NCI-H1417 treated with DMSO at 0.1 percent for 48 hours (cell line): ENCODE data around the gene TCAF2.
"Not testable (repeated sequence)": the region's sequence is repeated elsewhere in the genome, so short reads cannot be mapped to it uniquely, and the experiment has no call there.

ENCODE experiments used
- DNase-seq: peaks from one replicate; lab custom pipeline; 2025; lab: John Stamatoyannopoulos, UW

TCAF2 gene

DNA sequence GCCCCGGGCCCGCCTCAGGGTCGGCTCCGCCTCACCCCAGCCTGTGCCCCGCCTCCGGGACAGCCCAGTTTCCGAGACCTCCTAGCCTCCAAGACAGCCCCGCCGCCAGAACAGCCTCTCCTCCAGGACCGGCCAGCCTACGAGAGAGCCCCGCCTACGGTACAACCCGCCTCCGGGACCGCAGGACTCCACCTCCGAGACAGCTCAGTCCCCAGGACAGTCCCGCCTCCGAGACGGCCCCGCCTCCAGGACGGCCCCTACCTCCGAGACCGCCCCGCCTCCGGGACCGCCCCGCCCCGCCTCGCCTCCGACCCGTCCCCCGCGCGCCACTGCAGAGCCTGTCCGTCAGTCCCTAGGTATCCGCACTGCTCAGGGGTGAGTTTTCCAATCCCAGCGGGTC lies at the start of gene TCAF2:
TCAF2 (plus strand) TSS at position 329 of the 400 bp plus-strand sequence.
- DNase-seq, result not testable (repeated sequence)

DNA sequence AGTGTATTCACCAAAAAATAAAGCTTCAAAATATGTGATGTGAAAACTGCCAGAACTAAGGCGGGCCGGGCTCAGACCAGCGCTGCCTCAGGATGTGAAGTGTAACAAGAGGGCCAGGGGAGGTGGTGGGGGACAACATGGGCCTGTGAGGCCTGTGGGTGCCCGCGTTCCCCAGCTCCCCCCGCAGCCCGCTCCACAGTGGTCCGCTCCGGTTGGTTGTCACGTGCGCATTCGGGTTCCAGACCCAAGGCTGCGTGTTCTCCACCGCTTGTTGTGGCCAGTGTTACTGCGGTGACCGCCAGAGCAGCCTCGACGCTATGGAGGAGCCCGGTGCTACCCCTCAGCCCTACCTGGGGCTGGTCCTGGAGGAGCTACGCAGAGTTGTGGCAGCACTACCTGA lies 49.3 kb upstream of the TCAF2 start, which contains the start of gene CTAGE15:
CTAGE15 (plus strand) TSS at position 301 of the 400 bp plus-strand sequence; CDS start at position 318, 17 bp downstream.
- DNase-seq, result not testable (repeated sequence)

DNA sequence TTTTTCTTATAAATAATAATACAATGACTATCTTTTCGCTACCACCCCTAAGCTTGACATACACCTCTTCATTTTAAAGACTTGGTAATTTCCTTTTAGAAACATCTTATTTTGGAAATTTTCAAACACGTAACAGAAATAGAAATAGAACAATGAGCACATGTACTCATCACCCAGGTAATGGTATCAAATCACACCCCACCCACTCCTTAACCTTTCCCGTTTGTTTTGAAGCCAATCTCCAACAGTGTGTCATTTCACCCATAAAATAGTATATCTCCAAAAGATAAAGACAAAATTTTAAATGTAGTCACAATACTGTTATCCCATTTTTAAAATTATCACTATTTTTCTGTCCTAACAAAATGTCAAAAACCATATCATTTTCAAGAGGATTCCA lies 32.6 kb upstream of the TCAF2 start:
- not testable (repeated sequence) for DNase-seq

DNA sequence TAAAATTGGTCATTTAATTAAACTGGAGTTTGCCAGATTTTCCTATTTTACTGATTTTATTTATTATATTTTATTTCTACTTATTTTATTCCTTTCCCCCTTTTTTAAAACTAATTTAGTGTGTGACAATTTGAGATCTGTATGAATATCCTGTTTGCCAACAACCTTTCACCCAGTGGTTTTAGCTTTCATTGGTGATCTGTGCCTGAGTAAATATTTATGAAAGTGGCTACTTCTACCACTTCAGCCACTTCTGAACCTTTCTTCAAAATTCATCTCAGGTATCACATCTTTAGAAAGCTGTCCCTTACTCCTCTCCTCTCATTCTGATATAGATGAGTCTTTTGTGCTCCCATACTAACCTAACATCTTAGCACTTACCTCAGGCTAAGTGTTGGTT lies 30.9 kb upstream of the TCAF2 start:
- DNase-seq, result not testable (repeated sequence)

DNA sequence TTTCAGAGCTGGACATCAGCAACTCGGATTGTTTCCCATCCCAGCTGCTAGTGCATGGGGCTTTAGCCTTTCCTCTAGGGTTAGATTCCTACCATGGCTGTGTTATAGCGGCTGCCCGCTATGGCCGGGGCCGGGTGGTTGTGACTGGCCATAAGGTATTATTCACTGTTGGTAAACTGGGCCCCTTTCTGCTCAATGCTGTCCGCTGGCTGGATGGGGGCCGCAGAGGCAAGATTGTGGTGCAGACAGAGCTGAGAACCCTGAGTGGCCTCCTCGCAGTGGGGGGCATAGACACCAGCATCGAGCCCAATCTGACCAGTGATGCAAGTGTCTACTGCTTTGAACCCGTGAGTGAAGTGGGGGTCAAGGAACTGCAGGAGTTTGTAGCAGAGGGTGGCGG lies 22.7 kb upstream of the TCAF2 start:
- DNase-seq, result not testable (repeated sequence)

DNA sequence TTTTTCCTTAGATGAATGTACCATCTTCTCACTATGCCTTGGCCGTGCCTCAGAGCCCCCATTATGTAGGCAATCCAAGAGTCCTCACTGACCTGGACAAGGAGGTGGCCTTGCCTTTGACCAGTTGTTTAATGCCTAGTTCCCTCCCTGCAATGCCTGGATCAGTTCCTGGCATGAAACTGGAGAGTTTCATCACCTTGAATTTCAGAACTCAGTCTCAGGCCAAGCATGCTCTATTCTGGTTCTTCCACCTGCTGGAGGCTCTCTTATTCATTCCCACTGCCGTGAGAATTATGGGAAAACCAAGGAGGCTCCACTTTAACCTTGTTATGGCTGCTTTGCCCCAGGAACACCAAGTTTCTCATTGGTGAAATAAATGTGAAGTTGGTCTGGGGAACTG lies 17.2 kb upstream of the TCAF2 start:
- not testable (repeated sequence) for DNase-seq

DNA sequence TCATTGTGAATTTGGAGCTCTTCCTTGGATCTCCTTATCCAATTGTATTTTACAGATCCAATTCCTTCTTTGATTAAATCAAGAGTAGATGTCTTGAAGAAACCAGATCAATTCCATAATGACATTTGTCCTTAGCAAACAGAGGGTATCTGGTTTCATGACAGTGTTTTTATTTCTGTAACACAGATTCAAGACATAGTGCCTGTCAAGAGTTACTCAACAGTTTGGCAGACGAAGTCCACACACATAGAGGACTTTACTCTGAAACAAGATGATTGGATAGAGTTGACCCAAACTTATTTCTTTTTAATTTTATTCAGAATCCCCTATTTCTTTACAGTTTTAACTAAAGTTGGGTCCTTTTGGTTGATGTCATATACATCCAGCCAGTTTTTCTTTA lies 14.7 kb upstream of the TCAF2 start:
- DNase-seq, result not testable (repeated sequence)

DNA sequence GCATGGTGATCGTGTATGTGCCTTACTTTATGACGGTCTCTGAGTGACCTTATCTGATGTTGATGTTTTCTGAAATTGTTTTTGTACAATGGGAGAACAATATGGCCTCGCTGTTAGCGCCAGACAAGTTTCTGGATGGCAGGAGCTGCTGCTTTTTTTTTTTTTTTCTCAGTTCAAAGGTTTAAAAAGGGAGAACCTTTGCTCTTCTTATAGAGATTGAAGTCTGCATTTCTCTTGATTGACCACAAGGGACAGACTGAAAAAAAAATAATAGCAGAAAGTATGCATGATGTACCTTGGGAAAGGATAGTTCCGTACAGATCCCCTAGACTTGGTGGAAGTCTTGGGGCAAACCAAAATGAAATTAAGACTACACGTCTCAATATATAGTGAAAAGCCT lies 5.2 kb upstream of the TCAF2 start:
- DNase-seq, result not testable (repeated sequence)

DNA sequence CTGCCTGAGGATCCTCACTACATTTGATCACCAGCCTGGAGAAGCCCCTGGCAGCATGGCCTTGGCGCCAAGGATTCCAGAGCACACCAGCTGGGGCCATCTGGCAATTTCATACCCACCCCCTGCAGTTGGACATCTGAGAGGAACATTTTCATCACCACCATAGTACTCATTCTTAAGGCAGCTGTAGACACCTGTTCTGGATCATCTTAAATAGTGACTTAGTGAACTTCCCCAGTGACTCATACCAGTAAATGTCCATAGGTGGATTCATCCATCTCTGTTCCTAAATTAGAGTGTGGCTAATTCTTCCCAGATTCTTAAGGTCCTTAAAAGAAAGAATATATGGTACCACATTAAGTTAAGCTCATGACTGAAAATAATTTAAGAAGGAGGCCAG lies 3.6 kb upstream of the TCAF2 start:
- DNase-seq, result not testable (repeated sequence)

DNA sequence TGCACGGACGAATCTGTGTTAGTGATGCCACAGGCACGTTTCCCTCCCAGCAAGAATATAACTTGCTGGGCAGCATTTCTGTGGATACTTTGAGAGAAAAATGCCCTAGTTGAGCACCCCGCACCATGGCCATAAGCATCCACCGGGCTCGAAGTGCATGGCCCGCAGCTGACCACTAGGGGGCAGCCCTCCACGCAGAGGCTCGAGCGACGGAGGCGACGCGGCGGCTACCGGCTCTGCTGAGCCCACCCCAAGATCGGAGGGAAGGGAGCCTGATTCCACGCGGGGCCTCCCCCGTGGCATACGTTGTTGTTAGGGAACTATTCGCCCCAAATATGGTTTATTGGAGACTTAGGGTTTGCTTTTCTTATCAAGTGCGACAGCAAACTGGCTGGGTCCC lies 716 bp upstream of the TCAF2 start:
- DNase-seq, result not testable (repeated sequence)

DNA sequence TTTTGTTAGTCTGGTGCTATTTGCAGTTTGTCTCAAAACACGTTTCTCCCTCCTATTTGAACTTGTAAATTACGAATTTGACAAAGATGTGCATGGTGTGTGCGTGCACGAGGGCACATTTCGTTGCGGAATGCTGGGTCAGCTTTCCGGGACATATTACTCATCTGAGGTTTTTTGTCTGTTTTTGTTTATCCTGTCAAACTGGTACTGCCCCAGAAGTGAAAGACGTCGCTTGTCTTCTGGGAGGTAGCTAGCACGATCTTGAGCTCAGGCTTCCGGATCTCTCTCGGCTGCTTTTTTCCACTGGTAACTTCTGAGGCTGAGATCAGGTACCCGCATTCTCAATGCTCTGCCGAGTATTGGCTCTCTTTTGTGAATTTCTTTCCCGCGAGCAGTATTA lies 401 bp downstream of the TCAF2 start:
- DNase-seq, result not testable (repeated sequence)

DNA sequence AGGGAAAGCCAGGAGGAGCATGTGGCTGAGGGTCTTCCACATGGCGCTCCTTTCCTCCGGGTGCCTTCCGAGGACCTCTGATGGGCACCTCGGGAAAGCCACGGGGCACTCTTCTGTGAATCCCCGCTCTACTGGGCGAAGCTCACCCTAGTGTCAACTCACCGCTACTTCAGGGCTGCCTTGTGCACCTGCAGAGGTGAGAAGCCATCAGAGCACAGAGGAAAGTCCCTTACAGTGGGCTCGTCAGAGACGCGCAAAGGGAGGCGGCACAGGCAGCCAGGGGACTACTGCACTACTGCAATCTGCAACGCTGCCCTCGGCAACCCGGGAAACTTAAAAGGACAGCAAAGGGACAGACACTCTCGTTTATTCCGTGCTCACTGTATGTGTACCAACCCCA lies 1.4 kb downstream of the TCAF2 start:
- DNase-seq, result not testable (repeated sequence)

DNA sequence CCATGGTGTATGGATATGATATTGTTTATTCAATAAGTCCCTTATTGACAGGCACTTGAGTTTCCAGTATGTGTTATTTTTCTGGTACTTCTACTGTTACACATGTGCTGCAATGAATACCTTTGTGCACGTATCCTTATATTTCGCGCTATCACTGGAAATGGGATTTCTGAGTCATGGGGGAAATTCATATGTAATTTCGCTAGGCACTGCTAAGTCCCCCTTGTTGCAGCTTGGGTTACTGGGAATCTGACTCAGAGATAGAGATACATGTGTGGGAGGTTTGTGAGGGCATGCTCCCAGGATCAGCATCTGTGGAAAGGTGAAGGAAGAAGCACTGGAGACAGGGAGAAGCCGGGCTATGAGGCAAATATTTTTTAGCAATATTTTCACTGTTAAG lies 9.9 kb downstream of the TCAF2 start:
- not testable (repeated sequence) for DNase-seq

DNA sequence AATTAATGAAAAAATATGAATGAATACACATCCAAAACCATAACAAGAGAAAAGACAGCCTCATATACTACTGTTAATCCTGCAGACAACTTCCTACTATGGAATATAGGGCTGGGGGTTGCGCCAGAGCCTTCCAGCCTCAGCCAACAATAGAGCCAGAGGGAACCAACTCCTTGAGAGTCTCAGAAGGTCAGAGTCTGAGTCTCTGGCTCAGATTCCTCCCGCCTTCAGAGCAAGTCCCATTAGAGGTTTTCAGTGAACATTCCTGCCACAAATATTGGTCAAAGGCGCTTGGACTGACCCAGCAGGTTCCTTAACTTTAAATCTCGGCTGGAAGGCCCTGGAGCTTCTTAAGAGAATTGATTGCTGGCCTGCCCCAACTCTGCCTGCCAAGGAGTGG lies 11.7 kb downstream of the TCAF2 start:
- DNase-seq, result not testable (repeated sequence)

DNA sequence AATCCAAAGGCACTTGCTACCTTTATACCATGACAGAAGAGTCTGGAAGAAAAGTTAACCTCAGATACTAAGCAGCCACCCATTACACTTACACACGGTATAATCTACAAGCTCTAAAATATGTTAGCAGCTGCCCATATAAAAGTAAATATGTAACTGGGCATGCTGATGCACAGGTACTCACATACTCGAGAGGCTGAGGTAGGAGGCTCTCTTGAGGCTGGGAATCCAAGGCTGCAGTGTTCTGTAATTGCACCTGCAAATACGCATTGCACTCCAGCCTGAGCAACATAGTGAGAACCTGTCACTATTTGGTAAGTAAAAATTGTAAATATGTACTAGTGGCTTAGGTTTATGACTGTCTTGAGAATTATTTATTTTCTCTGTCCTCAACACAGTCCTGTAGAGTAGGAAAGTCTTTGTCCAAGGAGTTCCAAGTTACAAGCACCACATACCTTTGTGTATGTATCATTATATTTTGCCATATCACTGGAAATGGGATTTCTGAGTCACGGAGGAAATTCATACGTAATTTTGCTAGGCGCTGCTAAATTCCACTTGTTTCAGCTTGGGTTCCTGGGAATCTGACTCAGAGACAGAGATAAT lies 12.3 kb downstream of the TCAF2 start:
- DNase-seq, result not testable (repeated sequence)

DNA sequence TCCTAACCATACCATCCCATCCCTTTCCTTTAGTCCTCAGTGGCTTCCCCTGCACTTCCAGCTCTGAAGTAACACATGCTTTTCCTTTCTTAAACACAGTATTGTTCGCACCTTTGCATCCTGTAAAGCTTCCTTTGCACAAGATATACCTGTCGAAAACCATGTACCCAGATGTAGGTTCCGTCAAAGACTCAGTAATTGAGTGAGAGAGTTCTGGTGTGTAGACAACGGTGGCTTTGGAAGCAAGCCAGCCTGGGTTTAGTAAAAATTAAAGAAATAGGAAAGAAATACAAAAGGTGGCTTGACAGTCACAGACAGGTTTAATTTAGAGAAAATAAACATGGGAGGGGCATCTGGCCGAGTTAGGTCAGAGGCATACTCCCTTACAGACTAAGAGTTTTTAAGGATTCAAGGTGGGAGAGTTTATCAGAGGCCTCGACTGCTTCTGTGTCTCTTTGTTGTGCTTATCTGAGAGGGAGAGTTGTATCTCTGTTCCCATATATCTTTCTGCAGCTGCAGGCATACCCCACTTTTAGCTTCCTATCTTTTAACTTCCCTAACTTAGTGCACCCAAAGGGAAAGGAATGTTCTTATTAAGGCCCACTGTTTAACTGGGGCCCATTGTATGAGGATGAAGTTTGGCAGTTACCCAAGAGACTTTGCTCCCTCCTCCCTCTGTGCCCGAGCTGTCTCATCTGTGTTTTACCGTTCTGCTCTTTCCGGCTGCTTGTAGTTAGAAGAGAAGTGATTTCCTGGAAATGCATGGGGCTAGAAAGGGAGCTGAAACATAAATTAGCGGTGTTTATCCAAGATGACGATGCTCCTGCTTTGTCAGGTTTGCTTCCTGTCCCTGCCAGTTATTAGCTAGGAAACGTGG lies 14.8 kb downstream of the TCAF2 start:
- not testable (repeated sequence) for DNase-seq

DNA sequence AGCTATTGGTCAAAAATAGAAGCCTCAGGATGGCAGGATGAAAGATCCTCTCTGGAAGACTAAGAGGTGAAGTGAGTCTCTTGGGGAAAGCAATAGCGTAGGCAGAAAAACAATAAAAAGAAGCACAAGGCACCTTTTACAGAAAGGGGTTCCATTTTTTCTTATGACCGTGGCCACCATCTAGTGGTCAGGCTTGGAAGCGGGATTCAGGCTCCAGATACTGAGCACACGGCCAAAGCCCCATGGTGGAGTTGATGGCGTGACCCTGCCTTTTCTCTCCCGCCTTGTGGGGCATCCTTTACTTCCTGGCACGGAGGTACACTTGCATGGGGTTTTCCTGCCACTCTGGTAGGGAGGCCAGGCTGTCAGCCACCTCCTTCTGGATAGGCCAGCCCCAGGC lies 18.6 kb downstream of the TCAF2 start:
- DNase-seq, result not testable (repeated sequence)

DNA sequence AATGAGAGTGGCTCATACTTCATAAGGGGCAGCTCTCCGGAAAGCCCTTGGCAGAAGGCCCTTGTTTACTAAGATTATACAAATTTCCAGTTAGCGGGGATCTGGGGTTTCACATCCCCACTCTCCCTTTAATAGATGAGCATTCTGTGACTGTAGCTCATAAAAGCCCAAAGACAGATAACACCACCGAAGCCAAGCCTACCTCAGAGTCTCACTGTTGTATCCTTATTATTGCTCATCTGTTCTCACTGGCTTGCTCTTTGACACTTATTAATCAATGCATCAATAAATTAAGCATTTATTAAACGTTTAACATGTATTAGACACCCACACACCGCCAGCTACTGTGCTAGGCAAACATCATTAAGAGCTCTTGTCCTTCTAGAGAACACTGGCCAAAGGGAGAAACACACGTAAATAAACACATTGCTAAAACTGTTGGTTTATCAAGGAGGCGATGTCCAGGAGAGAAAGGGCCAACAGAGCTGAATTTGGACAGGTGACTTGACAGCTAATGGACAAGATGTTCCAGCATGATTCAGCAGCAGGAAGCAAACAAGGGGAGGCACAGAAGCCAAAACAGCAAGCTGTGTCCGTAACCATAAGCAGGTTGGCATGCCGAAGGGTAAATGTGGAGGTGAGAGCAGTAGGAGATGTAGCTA lies 19.9 kb downstream of the TCAF2 start:
- DNase-seq, result not testable (repeated sequence)

DNA sequence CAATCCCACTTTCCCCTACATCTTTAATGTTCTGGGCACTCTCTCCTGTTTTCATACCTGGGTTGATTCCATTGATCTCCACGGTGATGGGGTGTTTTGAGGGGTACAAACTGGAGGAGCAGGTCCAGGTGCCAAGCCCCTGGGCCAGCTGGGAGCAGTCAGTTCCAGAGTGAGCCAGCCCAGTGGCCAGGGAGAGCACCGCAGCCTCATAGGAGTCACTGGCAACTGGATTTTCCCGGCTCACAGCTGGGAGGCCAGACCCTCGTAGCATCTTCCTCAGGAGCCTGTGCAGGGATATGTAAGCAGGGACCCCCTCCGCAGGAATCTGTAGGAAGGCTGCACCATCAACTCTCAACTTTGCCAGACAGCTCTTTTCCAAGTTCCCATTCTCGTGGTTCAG lies 25.8 kb downstream of the TCAF2 start:
- not testable (repeated sequence) for DNase-seq

DNA sequence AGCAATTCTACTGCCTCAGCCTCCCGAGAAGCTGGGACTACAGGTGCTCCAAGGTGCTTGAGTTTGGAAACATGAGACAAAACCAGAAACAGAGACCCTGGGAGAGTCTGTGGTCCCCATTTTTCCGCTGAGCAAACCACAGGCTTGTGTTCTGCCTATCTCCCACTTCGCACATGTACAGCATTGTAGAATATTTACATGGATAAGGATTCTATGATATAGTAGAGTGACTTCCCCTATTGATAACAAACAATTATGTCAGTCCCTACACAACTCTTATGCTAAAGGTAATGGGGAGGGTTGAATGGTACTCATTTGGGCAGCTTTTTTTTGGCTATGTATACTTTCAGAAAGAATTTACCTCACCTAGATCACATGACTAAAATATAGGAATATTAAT lies 29.1 kb downstream of the TCAF2 start:
- not testable (repeated sequence) for DNase-seq

DNA sequence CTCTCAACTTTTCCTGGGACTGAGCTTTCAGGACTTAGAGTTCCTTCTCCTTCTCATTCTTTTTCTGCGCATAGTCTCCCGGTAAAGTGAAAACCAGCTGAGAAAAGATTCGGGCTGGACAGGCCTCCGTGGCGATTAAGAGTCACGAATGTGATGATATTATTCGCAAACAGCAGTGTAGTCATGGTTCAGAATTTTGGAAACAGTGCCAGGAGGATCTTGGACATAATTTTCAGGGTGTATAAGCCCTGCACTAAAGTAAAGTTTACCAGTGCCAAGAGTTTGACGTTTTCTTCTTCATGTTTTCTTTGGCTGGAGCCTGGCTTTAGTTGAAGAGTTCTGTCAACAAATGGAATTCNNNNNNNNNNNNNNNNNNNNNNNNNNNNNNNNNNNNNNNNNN lies 29.7 kb downstream of the TCAF2 start:
- DNase-seq, result not testable (repeated sequence)
